GM15510 (cell line): Measurements from ENCODE around the gene FHIP1A.

ENCODE experiments used
- POLR2A ChIP-seq: IDR thresholded peaks from 3 replicates; pipeline ENCODE4 v1.6.1; 2011; ENCODE audit warnings: borderline replicate concordance; ENCODE audit not compliant: insufficient read length; ENCODE audit errors: extremely low read depth

The FHIP1A gene

GRCh38 chr4:151408380-151408629 lies 671 bp upstream of the FHIP1A start:
- TF ChIP-seq POLR2A, result no peak

- TF ChIP-seq POLR2A, result no peak
These were observed 716 bp downstream of the FHIP1A start for GRCh38 chr4:151409470-151410313.

- no peak for TF ChIP-seq POLR2A
These were observed 7.0 kb downstream of the FHIP1A start for GRCh38 chr4:151415978-151416377.

GRCh38 chr4:151417164-151417571 lies 8.2 kb downstream of the FHIP1A start:
- no peak for TF ChIP-seq POLR2A

GRCh38 chr4:151417766-151418376 lies 8.9 kb downstream of the FHIP1A start:
- no peak for TF ChIP-seq POLR2A

- no peak for TF ChIP-seq POLR2A
These were observed 9.4 kb downstream of the FHIP1A start for GRCh38 chr4:151418385-151418784.

GRCh38 chr4:151418856-151419255 lies 9.9 kb downstream of the FHIP1A start:
- TF ChIP-seq POLR2A, result no peak

GRCh38 chr4:151420250-151420807 lies 11.4 kb downstream of the FHIP1A start:
- no peak for TF ChIP-seq POLR2A

GRCh38 chr4:151422854-151423253 lies 13.9 kb downstream of the FHIP1A start:
- no peak for TF ChIP-seq POLR2A

- TF ChIP-seq POLR2A, result no peak
These were observed 17.5 kb downstream of the FHIP1A start for GRCh38 chr4:151426513-151426912.

GRCh38 chr4:151427266-151427665 lies 18.3 kb downstream of the FHIP1A start:
- TF ChIP-seq POLR2A, result no peak

- no peak for TF ChIP-seq POLR2A
These were observed 19.4 kb downstream of the FHIP1A start for GRCh38 chr4:151428346-151428745.

GRCh38 chr4:151429957-151430570 lies 21.1 kb downstream of the FHIP1A start:
- TF ChIP-seq POLR2A, result no peak

- TF ChIP-seq POLR2A, result no peak
These were observed 21.9 kb downstream of the FHIP1A start for GRCh38 chr4:151430740-151431457.

GRCh38 chr4:151431728-151432127 lies 22.8 kb downstream of the FHIP1A start:
- TF ChIP-seq POLR2A, result no peak
